HG03432 (cell line): ENCODE data around the gene AKT1S1.

Source experiments
- ATAC-seq: cut with Tn5 transposase; IDR thresholded peaks from one replicate; pipeline ENCODE4 v1.9.1; 2021; ENCODE audit warnings: mild to moderate bottlenecking, moderate library complexity; ENCODE audit not compliant: unreplicated experiment

The AKT1S1 gene

DNA sequence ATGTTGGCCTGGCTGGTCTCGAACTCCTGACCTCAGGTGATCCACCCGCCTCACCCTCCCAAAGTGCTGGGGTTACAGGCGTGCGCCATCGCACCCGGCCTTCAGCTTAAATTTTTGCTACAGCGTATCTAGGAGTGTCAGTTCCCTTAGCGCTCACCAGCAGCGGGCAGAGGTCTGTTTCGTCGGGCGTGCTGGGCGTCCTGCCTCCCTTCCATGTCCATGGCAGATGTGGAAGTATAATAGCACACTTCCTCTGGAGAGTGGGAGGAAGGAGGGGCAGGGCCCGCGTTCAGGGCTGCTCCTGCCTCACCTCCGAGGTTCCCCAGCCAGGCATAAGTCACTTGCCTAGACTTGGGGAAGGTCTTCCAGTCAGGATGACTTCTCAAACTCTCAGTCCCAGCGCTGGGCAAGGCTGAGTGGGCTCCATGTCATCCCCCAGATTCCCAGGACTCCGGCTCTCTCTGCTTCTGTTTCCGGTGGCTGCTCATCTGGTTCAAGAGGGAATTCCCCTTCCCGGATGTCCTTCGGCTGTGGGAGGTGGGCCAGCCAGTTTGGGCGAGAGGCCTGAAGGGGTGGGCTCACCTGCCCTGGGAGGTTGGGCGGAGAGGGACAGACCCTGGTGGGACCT lies 10.0 kb upstream of the AKT1S1 start:
- no peak for ATAC-seq

GRCh38 chr19:49884760-49885159 lies 7.6 kb upstream of the AKT1S1 start:
- no peak for ATAC-seq

GRCh38 chr19:49884109-49884508 lies 7.0 kb upstream of the AKT1S1 start:
- ATAC-seq, result no peak

DNA sequence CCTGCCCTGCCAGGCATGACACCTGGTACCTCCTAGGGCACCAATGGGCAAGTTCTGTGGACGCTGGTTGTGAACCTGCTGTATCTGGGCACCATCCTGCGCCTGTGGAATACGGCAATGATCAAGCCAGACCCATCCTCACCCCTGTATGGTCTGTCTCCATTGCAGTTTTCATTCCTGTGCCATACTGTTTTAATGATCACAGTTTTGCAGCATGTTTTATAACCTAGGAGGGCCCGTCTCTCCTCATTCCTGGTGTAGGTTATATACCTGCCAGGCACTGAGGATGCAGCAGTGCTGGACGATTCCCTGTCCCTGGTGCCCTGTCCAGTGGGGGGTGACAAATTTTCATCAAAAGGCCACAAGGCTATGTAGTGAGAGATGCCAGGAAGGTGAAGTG lies 5.9 kb upstream of the AKT1S1 start:
- ATAC-seq, result no peak

- ATAC-seq, result no peak
These were observed 5.5 kb upstream of the AKT1S1 start for GRCh38 chr19:49882643-49883042.

GRCh38 chr19:49881672-49882394 lies 4.7 kb upstream of the AKT1S1 start:
- no peak for ATAC-seq

- ATAC-seq, result no peak
These were observed 4.0 kb upstream of the AKT1S1 start for GRCh38 chr19:49881186-49881585.

DNA sequence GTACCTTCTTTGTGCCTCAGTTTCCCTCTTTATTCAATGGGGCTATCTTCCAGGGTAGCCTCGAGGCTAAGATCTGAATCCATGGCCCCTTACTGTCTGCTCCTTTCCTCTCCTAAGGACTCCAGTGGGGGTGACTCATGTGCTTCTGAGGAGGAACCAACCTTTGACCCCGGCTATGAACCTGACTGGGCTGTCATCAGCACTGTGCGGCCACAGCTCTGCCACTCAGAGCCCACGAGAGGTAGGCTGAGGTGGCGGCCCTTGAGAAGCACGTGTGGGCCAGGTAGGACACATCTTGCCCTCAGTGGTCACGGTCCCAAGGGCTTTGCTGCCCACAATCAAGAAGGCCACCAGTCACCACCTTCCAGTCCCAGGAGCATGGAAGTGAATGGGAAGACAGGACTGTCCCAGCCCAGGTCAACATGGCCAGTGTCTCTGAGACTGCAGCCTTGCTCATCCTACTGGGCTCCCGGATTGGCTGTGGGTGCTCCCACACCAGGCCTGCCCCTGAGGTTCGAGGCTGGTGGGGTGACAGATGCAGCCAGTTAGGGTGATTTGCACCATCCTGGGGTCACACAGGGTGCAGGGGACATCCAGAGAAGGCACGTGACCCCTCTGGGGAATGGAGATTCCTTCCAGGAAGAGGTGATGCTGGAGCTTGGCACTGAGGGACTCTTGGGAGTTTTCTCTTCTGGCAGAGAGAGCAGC lies 3.2 kb upstream of the AKT1S1 start:
- ATAC-seq, result no peak

- ATAC-seq, result no peak
These were observed 2.2 kb upstream of the AKT1S1 start for GRCh38 chr19:49879243-49879963.

GRCh38 chr19:49878744-49879070 lies 1.6 kb upstream of the AKT1S1 start:
- ATAC-seq, result no peak

- peak; percentile 51 for ATAC-seq
These were observed 956 bp upstream of the AKT1S1 start for GRCh38 chr19:49877879-49878743.

DNA sequence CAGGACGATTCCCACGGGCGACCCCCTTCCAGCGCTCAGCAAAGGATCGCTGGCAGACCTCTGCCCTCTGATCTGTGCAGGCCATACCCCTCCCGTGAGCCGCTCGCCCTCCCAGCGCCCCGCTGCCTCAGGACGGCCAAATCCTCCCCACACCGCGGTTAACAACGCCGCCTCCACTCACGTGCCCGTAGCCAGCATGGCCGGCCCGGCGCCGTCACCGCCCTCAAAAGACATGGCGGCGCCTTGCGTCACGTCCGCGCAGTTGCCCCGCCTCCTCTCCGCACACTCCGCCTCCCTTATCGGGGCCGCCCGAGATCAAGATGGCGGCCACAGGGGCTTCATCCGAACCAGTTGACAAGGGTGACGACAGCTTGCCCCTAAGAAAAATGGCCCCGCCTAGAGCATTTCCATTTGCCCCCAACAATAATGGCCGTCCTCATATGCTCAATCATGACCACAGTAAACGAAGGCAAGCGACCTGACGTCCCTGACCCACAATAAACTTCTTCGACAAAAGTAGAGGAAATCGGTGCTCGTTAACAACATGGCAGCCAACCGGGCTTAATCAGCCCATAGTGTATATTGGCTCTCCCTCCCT lies 634 bp downstream of the AKT1S1 start:
- peak; percentile 50 for ATAC-seq

DNA sequence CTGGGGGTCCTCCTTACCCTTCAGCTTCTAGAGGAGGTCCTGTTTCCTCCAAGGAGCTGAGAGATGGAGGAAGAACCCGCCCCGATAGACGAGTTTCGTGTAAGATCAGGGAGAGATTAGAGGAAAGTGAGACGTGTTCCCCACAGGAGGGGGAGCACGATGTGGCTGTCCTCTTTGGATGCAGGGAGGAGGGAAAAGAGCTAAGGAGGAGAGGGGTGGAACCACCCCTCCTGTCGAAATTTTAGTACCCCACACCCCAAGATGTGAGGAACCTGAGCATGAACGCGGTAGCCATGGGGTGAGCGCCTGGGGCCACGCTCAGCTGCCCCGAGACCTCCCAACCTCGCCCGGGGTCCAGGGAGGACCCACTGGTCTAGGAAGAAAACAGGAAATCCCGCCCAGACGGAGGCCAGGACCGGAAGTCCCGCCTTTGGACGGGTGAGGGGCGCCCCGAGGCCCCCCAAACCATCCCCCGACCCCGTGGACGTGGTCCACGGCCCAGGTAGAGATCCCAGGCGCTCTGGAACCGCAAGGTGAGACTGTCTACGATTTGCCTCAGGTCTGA lies 1.2 kb downstream of the AKT1S1 start:
- ATAC-seq, result no peak

- ATAC-seq, result no peak
These were observed 2.0 kb downstream of the AKT1S1 start for GRCh38 chr19:49875177-49875576.

DNA sequence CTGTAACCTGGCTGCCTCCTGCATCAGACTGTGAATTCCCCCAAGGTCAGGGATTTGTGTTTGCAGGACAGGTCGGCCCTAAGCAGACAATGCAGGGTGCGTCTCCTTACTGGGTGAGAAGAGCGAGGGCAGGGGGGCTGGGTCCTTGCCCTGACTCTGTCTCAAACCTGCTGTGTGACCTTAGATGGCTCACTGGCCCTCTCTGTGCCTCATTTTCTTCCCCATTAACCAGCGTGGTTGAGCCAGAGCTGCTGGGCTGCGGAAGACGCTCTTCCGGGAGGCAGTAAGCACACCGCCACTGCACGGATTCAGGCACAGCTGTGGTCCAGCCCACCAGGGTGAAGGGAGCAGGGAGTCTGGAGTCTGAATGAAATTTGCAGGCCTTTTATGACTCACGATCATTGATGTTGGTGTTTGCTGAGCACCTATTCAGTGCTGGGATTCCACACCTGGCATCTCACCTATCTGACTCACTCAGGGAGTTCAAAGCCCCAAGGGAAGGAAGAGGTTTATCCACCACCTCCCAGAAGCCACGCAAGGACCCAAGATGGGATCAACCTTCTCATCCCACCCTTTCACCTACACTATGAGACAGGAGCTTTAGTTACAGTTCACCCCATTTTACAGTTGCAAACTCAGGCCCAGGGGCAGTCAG lies 2.5 kb downstream of the AKT1S1 start:
- ATAC-seq, result no peak

- ATAC-seq, result no peak
These were observed 3.3 kb downstream of the AKT1S1 start for GRCh38 chr19:49873834-49874233.

- ATAC-seq, result no peak
These were observed 4.0 kb downstream of the AKT1S1 start for GRCh38 chr19:49873129-49873521.

DNA sequence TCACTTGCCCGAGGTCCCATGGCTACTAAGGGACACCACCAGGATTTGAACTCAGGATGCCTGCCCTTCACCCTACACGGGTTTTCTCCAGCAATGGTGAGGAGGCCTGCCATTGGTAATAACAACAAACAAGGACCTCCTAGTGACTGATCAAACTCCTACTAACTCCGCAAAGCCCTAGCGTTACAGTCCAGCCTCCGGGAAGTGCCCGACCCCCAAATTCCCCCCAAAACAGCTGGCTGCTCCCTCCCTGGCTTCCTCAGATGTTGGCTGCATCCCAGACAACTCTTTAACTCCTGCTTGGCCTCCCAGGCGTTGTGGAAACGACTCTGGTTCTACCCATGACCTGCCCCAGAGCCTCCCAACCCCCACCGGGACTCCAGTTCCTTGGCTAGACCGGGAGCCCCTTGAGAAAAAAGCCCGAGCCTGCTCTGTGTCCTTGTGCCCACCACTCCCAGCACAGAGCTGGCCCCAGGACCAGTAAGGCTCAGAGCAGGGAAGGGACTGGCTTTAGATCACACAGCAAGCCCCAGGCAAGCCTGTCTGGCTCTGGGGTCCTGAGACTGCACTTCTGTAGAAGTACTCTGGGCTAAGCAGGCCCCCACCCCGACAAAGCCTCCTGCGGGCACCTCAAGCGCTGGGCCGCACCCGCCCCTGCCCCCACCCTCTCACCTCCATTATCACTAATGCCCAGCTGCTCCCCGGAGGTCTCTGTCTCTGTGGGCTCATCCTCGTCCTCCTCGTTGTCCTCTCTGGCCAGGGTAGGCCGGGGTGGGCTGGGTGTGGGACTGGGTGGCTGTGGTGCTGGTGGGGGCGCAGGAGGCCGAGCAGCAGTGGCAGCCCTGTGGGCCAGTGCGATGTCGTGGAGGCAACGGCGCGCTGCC lies 4.7 kb downstream of the AKT1S1 start:
- ATAC-seq, result no peak
